GM18499 (cell line): ENCODE results near the gene NR4A3.
"Not testable (repeated sequence)": the region's sequence is repeated elsewhere in the genome, so short reads cannot be mapped to it uniquely, and the experiment has no call there.

Source experiments
- ATAC-seq: cut with Tn5 transposase; IDR thresholded peaks from one replicate; pipeline ENCODE4 v1.9.1; 2021; ENCODE audit warnings: moderate number of reproducible peaks; ENCODE audit not compliant: insufficient read depth, unreplicated experiment

Gene NR4A3

GRCh38 chr9:99821396-99822108 lies at the start of gene NR4A3:
TSS of gene NR4A3 (plus strand) at chr9:99821885. CDS start at chr9:99828043, 6,158 bp downstream.
- ATAC-seq, result no peak

- no peak for ATAC-seq
Measured at GRCh38 chr9:99773468-99774138, 48.1 kb upstream of the NR4A3 start.

- ATAC-seq, result no peak
Measured at GRCh38 chr9:99778308-99778707, 43.4 kb upstream of the NR4A3 start.

- ATAC-seq, result no peak
Measured at GRCh38 chr9:99778836-99779235, 42.8 kb upstream of the NR4A3 start.

GRCh38 chr9:99779277-99779676 lies 42.4 kb upstream of the NR4A3 start:
- no peak for ATAC-seq

GRCh38 chr9:99782349-99782748 lies 39.3 kb upstream of the NR4A3 start:
- not testable (repeated sequence) for ATAC-seq

GRCh38 chr9:99782962-99783718 lies 38.5 kb upstream of the NR4A3 start:
- ATAC-seq, result no peak

GRCh38 chr9:99783799-99784198 lies 37.9 kb upstream of the NR4A3 start:
- ATAC-seq, result no peak

- no peak for ATAC-seq
Measured at GRCh38 chr9:99785010-99785590, 36.6 kb upstream of the NR4A3 start.

GRCh38 chr9:99787556-99787955 lies 34.1 kb upstream of the NR4A3 start:
- no peak for ATAC-seq

GRCh38 chr9:99793528-99793927 lies 28.2 kb upstream of the NR4A3 start:
- ATAC-seq, result no peak

- no peak for ATAC-seq
Measured at GRCh38 chr9:99796231-99796630, 25.5 kb upstream of the NR4A3 start.

- no peak for ATAC-seq
Measured at GRCh38 chr9:99801775-99802174, 19.9 kb upstream of the NR4A3 start.

- no peak for ATAC-seq
Measured at GRCh38 chr9:99803694-99804093, 18.0 kb upstream of the NR4A3 start.

- no peak for ATAC-seq
Measured at GRCh38 chr9:99807276-99807852, 14.3 kb upstream of the NR4A3 start.

- no peak for ATAC-seq
Measured at GRCh38 chr9:99807956-99808355, 13.7 kb upstream of the NR4A3 start.

- no peak for ATAC-seq
Measured at GRCh38 chr9:99808454-99808853, 13.2 kb upstream of the NR4A3 start.

GRCh38 chr9:99809586-99810319 lies 11.9 kb upstream of the NR4A3 start:
- ATAC-seq, result no peak

GRCh38 chr9:99811172-99811571 lies 10.5 kb upstream of the NR4A3 start:
- ATAC-seq, result no peak
